Measurements from ENCODE around the gene ADRB1.

GRCh38 chr10:114017873-114018272, 25.8 kb upstream of the ADRB1 start:
- TF ChIP-seq YY1 (IDR thresholded peaks at IDR 0.05; ENCODE audit: low read depth) (no peak), CTCF (IDR thresholded peaks at IDR 0.05) (no peak), POLR2AphosphoS5 (IDR thresholded peaks at IDR 0.05; ENCODE audit: low read depth, low read length) (no peak), NRF1 (IDR thresholded peaks at IDR 0.05; ENCODE audit: low read depth, low read length) (no peak)

Measured in SK-N-SH (cell line).